DND-41 (cell line): Measurements from ENCODE around the gene KRTAP6-3.

Source experiments
- ATAC-seq: fragments of 200-7000 bp; cut with Tn5 transposase; 3 replicates; pipeline ENCODE4 v1.9.1; 2021; ENCODE audit warnings: low read depth; ENCODE audit not compliant: insufficient read depth
- DNase-seq: peaks from one replicate; pipeline ENCODE4 v3.0.0-alpha.2; 2020
- H2AFZ ChIP-seq: 2 replicates; pipeline ENCODE4 v1.6.0; 2012; ENCODE audit warnings: low read depth, low read length
- H3K27ac ChIP-seq: 2 replicates; pipeline ENCODE4 v1.5.1; 2012; ENCODE audit warnings: low read length, inconsistent platforms
- H3K27me3 ChIP-seq: fragments of 200-600 bp; sonication (generic); 2 replicates; pipeline ENCODE4 v1.6.0; 2012; ENCODE audit warnings: low read length, mild to moderate bottlenecking, inconsistent platforms; ENCODE audit not compliant: insufficient read depth, poor library complexity
- H3K36me3 ChIP-seq: 2 replicates; pipeline ENCODE4 v1.5.1; 2012; ENCODE audit warnings: low read length, inconsistent platforms; ENCODE audit not compliant: insufficient read depth
- H3K4me1 ChIP-seq: 2 replicates; pipeline ENCODE4 v1.5.1; 2012; ENCODE audit warnings: mild to moderate bottlenecking, low read length; ENCODE audit not compliant: insufficient read depth
- H3K4me2 ChIP-seq: 2 replicates; pipeline ENCODE4 v1.6.0; 2012; ENCODE audit warnings: mild to moderate bottlenecking, moderate library complexity, low read length, inconsistent platforms; ENCODE audit not compliant: insufficient read depth
- H3K4me3 ChIP-seq, 2 experiments: fragments of 200-600 bp in 1 of 2; shearing (Covaris generic) in 1 of 2; 2 replicates each; pipeline ENCODE4 v1.5.1; 2012 to 2016; ENCODE audit warnings: inconsistent platforms in 2 of 2, low read length in 2 of 2, mild to moderate bottlenecking in 2 of 2, low read depth in 1 of 2, moderate library complexity in 1 of 2
- H3K79me2 ChIP-seq: 2 replicates; pipeline ENCODE4 v1.6.0; 2012; ENCODE audit warnings: low read length, inconsistent platforms; ENCODE audit not compliant: insufficient read depth
- H3K9ac ChIP-seq: 2 replicates; pipeline ENCODE4 v1.6.0; 2012; ENCODE audit warnings: low read depth, mild to moderate bottlenecking, inconsistent platforms, low read length, moderate library complexity
- H3K9me3 ChIP-seq: 2 replicates; pipeline ENCODE4 v1.5.1; 2012; ENCODE audit warnings: low read length, moderate library complexity, mild to moderate bottlenecking, inconsistent platforms; ENCODE audit not compliant: insufficient read depth, severe bottlenecking
- H4K20me1 ChIP-seq: 2 replicates; pipeline ENCODE4 v1.6.0; 2012; ENCODE audit warnings: low read length; ENCODE audit not compliant: insufficient read depth
- EZH2 ChIP-seq: IDR thresholded peaks from 3 replicates; pipeline ENCODE4 v1.6.1; 2012; ENCODE audit warnings: borderline replicate concordance, low read depth, mild to moderate bottlenecking, moderate library complexity, low read length, inconsistent platforms; ENCODE audit not compliant: severe bottlenecking
- TF ChIP-seq, protein P1 (sequence below): IDR thresholded peaks from 2 replicates; pipeline ENCODE4 v1.5.1; 2012; ENCODE audit warnings: borderline replicate concordance, low read length, moderate library complexity, mild to moderate bottlenecking; ENCODE audit not compliant: poor library complexity, severe bottlenecking; ENCODE audit errors: extremely low read depth

Gene KRTAP6-3

DNA sequence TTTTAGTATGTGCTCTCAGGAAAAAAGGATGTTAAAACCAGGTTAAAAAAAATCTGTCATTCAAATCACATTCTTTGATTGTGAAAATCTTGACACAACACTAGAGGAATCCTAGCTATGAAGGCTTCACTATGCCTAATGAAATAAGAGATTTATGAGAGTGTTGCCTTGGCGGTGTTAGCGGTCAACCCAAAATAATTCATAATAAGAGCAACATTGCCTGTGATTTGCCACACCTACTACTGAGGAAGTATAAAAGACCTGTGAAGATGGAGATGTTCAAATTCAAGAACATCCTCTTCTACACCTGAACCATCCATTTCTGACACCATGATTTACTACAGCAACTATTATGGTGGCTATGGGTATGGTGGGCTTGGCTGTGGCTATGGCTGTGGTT is 23.9 kb downstream of the KRTAP6-3 start, which contains the start of gene KRTAP20-1:
TSS of gene KRTAP20-1 (plus strand) at position 301 of the 400 bp plus-strand sequence. CDS start at position 331, 30 bp downstream.
- Histone ChIP-seq H3K4me1 (no peaks in the 10 kb centered on the region), H3K27ac (no peak within 1 kb of the TSS), H3K9ac (no peak within 1 kb of the TSS), H3K27me3 (no peaks in the 10 kb centered on the region), H4K20me1 (no peaks in the 10 kb centered on the region), H2AFZ (no peak within 1 kb of the TSS), H3K36me3 (no peaks in the 10 kb centered on the region), H3K9me3 (no peaks in the 10 kb centered on the region), H3K79me2 (no peaks in the 10 kb centered on the region), H3K4me3 (no peak within 1 kb of the TSS), H3K4me2 (no peak within 1 kb of the TSS)
- ATAC-seq = no peak
- TF ChIP-seq, protein P1, sequence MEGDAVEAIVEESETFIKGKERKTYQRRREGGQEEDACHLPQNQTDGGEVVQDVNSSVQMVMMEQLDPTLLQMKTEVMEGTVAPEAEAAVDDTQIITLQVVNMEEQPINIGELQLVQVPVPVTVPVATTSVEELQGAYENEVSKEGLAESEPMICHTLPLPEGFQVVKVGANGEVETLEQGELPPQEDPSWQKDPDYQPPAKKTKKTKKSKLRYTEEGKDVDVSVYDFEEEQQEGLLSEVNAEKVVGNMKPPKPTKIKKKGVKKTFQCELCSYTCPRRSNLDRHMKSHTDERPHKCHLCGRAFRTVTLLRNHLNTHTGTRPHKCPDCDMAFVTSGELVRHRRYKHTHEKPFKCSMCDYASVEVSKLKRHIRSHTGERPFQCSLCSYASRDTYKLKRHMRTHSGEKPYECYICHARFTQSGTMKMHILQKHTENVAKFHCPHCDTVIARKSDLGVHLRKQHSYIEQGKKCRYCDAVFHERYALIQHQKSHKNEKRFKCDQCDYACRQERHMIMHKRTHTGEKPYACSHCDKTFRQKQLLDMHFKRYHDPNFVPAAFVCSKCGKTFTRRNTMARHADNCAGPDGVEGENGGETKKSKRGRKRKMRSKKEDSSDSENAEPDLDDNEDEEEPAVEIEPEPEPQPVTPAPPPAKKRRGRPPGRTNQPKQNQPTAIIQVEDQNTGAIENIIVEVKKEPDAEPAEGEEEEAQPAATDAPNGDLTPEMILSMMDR = no peak
- TF ChIP-seq EZH2 = no peak
- DNase-seq = no peak

DNA sequence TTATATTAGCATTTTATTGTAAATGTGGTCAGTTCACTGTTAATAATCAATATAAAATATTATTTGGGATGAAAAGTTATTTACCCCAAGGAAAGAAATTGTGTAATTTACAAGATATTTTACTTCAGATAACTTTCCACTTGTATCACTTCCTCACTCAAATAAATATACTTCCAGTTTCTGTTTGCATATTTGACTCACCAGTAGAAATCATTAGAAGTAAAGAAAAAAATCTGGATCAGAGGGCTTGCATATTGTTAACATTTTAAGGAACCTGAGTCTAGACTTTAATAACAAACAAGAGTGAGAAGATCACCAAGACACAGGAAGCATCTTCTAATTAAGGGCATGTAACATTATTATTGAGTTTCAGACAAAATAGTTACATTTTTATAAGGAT is 27.8 kb downstream of the KRTAP6-3 start:
- no peaks in the 10 kb centered on the region for H3K4me1 ChIP-seq
- no peaks in the 10 kb centered on the region for H4K20me1 ChIP-seq
- no peak overlapping the region for H2AFZ ChIP-seq
- TF ChIP-seq EZH2 = no peak
- TF ChIP-seq, protein P1 = no peak
- no peaks in the 10 kb centered on the region for H3K36me3 ChIP-seq
- H3K4me3 ChIP-seq = no peak overlapping the region
- no peaks in the 10 kb centered on the region for H3K27me3 ChIP-seq
- H3K9ac ChIP-seq = no peak overlapping the region
- no peak overlapping the region for H3K27ac ChIP-seq
- no peak overlapping the region for H3K4me2 ChIP-seq
- ATAC-seq (no peak), DNase-seq (no peak)
- no peaks in the 10 kb centered on the region for H3K79me2 ChIP-seq
- H3K9me3 ChIP-seq = no peaks in the 10 kb centered on the region

DNA sequence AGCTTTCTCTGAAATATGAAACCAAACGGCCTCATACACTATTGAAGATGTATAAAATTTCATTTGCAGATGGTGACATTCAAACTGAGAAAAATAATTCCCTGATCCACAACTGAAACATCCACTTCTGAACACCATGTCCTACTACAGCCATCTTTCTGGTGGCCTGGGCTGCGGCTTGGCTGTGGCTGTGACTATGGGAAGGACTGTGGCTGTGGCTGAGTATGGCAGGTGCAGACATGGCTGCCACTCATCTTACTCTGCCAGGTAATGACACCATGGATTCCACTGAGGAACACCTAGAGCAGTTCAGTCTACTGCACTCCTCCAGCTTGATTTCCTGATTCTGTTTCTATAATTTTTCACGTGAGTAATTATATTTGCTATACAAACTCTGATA is 28.3 kb downstream of the KRTAP6-3 start, which contains the start of gene KRTAP20-4:
TSS of gene KRTAP20-4 (plus strand) at position 106 of the 400 bp plus-strand sequence.
- Histone ChIP-seq H3K27me3 (no peaks in the 10 kb centered on the region), H3K36me3 (no peaks in the 10 kb centered on the region), H3K9me3 (no peaks in the 10 kb centered on the region), H3K4me3 (no peak within 1 kb of the TSS), H3K4me2 (no peak within 1 kb of the TSS), H3K79me2 (no peaks in the 10 kb centered on the region), H3K4me1 (no peaks in the 10 kb centered on the region), H2AFZ (no peak within 1 kb of the TSS), H3K27ac (no peak within 1 kb of the TSS), H3K9ac (no peak within 1 kb of the TSS), H4K20me1 (no peaks in the 10 kb centered on the region)
- ATAC-seq (no peak), DNase-seq (no peak)
- TF ChIP-seq EZH2 = no peak
- TF ChIP-seq, protein P1 = no peak

DNA sequence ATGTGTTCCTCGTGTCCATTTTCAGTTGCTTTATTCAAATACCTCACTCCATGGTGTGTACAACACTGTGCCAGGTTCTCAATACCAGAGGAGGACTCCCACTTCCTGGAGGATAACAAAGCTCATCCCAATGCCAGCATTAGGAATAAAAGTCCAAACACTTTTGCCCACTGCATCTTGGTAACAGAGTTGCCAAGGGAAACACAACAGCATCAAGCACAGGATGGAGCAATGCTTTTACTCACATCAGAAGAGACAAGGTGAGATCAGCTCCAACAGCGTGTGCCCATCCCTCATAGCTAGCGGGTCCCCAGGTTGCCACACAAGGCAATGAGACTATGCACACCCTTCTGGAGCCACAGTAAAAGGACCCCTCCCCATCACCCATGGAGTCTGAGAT is 31.1 kb downstream of the KRTAP6-3 start:
- Histone ChIP-seq H2AFZ (no peak overlapping the region), H3K4me3 (no peak overlapping the region), H4K20me1 (no peaks in the 10 kb centered on the region), H3K4me2 (no peak overlapping the region), H3K27me3 (no peaks in the 10 kb centered on the region), H3K79me2 (no peaks in the 10 kb centered on the region), H3K36me3 (no peaks in the 10 kb centered on the region), H3K27ac (no peak overlapping the region), H3K9ac (no peak overlapping the region), H3K4me1 (no peaks in the 10 kb centered on the region), H3K9me3 (no peaks in the 10 kb centered on the region)
- ATAC-seq = no peak
- DNase-seq = no peak
- no peak for TF ChIP-seq EZH2
- TF ChIP-seq, protein P1 = no peak
